GM18909 (cell line): ENCODE data around the gene SH3BGRL2.
"Not testable (repeated sequence)": the region's sequence is repeated elsewhere in the genome, so short reads cannot be mapped to it uniquely, and the experiment has no call there.

Source experiments
- ATAC-seq: cut with Tn5 transposase; IDR thresholded peaks from one replicate; pipeline ENCODE4 v1.9.1; 2021; ENCODE audit warnings: mild to moderate bottlenecking; ENCODE audit not compliant: unreplicated experiment, poor library complexity

The SH3BGRL2 gene

DNA sequence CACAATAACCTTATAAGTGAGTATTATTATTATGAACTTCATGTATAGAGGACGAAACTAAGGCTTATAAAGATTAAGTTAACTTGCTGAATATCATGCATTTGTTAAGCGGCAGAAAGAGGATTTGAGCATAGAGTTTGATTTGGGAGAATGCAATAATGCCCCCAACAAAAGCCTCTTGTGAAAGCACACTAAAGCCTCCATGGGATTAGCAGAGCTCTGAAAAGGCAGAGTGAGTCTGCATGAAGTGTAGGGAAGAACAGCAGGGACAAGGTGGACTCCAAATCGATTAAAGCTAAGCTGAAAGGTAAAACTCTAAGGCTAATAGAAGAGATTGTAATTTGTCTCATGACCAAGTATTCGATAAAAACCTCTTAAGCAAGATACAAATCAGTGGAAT, 100.3 kb downstream of the SH3BGRL2 start:
- no peak for ATAC-seq

- no peak for ATAC-seq
Observed at GRCh38 chr6:79733388-79733787, 102.3 kb downstream of the SH3BGRL2 start.

GRCh38 chr6:79734374-79734773, 103.2 kb downstream of the SH3BGRL2 start:
- no peak for ATAC-seq

DNA sequence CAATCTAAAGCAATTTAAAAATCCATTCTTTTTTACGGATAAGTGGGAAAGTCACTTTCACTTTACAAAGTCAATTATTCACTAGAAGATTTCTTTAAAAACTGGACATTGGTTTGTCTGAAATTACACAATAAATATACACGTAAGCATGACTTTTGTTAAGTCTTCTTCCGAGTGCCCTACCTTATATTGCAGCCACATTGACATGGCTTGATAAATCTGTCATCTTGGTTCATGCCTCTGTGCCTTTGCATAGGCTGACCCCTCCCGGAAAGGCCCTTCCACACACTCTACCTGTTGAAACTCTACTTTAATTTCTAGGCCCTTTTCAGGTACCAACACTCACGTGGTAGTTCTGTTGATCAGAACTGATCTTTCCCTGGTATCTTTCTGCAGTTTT, 104.1 kb downstream of the SH3BGRL2 start:
- no peak for ATAC-seq

- no peak for ATAC-seq
Observed at GRCh38 chr6:79737172-79737571, 106.0 kb downstream of the SH3BGRL2 start.

- no peak for ATAC-seq
Observed at GRCh38 chr6:79742030-79742429, 110.9 kb downstream of the SH3BGRL2 start.

GRCh38 chr6:79745282-79745681, 114.2 kb downstream of the SH3BGRL2 start:
- not testable (repeated sequence) for ATAC-seq

DNA sequence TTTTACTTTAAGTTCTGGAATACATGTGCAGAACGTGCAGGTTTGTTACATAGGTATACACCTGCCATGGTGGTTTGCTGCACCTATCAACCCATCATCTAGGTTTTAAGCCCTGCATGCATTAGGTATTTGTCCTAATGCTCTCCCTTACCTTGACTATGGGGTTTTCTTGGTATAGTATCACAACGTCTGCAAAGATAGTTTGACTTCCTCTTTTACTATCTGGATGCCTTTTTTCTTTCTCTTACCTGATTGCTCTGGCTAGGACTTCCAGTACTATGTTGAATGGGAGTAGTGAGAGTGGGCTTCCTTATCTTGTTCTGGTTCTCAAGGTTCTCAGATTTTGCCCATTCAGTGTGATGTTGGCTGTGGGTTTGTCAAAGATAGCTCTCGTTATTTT, 115.2 kb downstream of the SH3BGRL2 start:
- ATAC-seq, result not testable (repeated sequence)

GRCh38 chr6:79750806-79751205, 119.7 kb downstream of the SH3BGRL2 start:
- ATAC-seq, result no peak
